Left renal cortex interstitium (tissue), 4 donors: ENCODE results near the gene SH2B2. TPM values are rescaled to one million over a fixed set of nuclear protein-coding genes. Genes with fewer than 3 reads are reported as not detected.
"Not testable (repeated sequence)": the region's sequence is repeated elsewhere in the genome, so short reads cannot be mapped to it uniquely, and the experiment has no call there.

ENCODE experiments used
- DNase-seq, 4 donors: peaks; one replicate each; pipeline ENCODE4 v3.0.0-alpha.2; 2013; ENCODE audit warnings: low read depth in 4 of 4, low spot score in 2 of 4, missing footprints in 1 of 4
- polyA plus RNA-seq, 4 donors: library from polyadenylated mRNA; unstranded; fragments of 120-200 nt; gene quantifications; one replicate each; pipeline ENCODE4 v1.2.1, GENCODE V29; 2013; ENCODE audit not compliant: insufficient read length in 4 of 4

Gene SH2B2
- polyA plus RNA-seq, 4 donors = 3.4 to 6.0 (median 4.9) TPM

- DNase-seq = no peak
Observed at GRCh38 chr7:102284891-102285539, 1.7 kb upstream of the SH2B2 start.

DNA sequence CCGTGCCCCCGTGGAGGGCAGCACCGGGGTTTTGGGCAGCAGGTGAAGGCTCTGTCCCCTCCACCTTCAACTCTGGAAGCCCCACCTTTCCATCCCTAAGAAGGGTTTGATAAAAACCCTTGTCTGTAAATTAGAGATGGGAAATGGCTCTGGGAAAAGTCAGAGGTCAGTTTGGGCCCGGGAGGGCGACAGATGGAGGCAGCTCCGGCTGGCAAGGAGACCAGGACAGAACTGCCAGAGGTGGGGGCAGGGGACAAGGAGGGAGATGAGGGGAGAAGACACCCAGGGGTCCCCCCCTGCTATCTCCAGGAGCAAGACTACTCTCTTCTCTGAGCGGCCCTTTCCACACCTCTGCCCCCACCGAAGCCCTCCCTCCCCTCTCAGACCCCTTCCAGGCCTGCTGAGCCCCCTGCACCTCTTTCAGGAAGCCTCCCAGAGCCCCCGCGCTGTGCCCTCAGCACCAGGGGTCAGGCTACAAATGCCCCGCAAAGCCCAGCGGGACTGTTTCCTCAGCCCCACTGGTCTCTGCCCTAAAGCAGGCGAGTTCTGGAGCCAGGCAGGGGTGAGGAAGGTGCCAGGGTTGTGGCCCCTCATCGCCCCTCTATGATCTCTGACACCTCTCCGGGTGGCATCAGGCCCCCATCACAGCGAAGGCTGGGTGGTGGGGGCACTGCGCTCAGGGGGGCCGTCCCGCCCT lies 980 bp upstream of the SH2B2 start:
- DNase-seq = no peak

DNA sequence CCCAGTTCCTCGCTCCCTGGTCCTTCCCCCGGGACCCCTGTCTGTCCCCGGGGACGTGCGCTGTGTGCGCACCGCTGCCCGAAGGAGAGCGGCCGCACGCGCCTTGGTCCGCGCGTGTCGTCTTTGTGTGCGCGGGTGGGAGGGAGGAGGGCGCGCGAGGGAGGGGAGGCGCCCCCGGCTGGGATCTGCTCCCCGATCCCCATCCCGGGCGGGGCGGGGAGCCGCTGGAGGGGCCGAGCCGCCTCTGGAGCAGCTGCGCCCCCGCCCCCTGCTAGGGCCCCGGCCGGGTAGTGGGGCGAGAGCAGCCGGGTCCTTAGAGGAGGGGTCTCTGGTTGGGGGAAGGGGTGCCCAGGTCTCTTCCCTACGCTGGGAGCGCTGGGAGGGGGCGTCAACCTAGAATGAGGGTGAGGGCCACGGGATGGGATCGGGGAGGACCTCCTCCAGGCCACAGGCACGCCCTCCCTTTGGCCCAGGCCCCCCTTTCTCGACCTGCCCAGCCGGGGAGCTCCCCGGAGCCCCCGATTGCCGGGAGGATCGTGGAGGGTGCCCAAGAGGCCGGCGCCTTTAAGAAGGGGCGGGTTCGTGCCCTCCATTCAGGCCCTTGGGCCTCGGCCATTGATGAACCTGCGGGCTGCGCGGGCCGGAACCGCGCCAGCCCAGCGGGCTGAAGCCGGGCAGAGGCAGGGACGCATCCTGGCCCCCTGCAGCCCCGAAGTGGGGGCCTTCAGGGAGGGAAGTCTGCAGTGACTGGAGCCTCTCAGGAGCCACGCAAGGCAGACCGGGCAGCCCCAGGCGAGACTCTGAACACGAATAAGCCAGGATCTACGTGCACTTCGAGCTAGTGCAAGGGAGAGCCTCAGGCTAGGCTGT lies 678 bp downstream of the SH2B2 start:
- DNase-seq = no peak

GRCh38 chr7:102287981-102288278 lies 1.3 kb downstream of the SH2B2 start:
- DNase-seq = no peak

DNA sequence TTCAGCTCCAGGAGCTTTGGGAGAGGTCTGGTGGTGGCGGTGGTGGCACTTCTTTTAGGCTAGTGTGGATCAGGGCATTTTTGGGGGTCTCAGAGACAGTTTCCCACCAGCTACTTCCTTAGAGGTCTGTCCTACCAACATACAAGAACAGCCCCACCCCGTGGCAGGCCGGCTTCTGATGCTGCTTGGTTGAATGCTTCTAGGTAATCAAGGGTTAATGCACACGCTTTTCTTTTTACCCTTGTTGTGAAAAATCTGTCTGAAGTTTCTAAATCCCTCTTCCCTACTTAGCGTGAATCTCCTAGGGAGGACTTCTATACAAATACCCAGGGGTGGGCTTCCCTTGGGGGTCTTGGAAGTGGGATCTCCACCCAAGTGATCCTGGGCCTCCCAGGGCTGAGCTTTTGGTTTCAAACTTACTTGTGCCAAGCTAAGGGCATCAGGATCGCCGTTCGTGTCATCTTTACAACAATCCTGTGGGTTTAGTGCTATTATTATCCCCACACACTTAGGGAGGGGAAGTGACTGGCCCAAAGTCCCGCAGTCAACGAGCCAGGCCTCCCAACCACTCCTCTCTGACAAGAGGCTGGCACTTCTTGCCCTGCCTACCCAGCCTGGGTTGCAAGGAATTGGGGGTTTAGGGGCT lies 1.7 kb downstream of the SH2B2 start:
- no peak for DNase-seq

DNA sequence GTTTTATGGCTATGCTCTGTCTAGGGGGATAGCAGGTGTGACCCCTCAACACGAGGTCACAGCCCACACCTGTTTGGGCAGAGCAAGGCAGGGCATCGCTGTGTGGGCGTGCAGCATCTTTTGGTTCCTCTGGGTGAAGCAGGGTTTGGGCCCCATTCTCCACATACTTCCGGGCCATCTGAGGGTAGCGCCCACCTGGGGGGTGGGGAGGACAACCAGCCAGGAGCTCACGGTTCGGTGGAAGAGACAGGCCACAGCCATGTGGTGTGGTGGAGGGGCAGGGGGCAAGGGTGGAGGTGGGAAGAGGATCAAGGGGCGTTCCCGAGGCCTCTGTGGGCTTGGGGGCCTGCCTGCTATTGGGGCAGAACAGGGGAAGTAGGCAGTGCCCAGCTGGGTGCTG lies 2.4 kb downstream of the SH2B2 start:
- DNase-seq = no peak

- no peak for DNase-seq
Observed at GRCh38 chr7:102291056-102291915, 4.6 kb downstream of the SH2B2 start.

DNA sequence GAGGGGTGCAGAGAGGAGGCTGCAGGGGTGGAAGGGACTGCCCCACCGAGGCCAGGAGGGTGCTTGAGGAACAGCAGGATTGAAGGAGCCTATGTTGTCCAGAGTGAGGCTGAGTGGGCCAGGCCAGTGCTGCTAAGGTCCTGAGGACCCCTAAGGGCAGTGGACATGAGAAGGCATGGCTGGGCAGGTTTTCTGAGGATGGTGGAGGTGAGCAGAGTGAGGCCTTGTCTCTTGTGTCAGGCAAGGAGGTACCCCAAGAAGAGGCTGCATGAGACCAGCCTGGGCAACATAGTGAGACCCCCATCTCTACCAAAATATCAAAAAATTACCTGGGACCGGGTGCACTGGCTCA lies 5.2 kb downstream of the SH2B2 start:
- no peak for DNase-seq

DNA sequence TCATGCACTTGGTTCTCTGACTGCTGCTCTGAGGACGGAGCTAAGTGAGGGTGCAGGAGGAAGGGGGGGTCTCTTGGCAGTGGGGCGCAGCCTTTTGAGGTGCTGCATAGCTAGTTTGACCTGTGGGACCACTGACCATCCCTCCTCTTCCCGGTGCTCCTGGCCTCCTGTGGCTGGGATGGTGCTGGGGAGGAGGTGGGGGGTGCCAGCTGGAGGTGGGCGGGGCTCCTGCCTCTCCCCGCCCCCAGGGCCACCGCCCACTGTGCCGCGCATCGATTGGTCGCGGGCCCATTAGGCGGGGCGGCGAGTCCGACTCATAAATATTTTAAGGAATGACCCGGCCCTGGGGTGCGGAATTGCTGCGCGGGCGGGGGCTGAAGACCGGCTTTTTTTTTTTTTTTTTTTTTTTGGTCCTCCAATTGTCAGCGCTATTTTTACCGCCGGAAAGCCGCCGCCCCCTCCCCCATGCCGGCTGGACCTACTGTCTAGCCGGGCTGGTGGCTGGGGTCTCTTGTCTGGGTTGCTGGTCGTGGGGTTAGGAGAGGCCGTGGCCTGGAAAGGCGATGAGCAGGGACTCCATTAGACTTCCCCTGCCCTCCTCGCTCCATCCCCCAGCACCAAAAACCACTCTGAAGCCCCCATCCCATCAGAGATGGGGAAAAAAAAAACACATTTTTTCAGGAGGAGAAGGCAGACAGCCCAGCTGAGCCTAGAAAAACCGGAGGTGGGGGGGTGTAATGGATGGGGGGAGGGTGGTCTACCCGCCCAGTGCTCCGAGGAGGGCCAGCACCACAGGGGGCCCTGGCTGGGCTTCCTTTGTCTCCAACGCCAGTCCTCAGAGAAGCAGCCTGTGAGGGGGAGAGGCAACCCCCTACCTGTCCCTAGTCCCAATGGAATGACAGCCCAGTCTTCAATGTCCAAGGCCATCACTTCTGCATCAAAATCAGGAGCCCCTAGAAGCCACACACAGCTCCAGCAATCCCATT lies 6.4 kb downstream of the SH2B2 start:
- no peak for DNase-seq

DNA sequence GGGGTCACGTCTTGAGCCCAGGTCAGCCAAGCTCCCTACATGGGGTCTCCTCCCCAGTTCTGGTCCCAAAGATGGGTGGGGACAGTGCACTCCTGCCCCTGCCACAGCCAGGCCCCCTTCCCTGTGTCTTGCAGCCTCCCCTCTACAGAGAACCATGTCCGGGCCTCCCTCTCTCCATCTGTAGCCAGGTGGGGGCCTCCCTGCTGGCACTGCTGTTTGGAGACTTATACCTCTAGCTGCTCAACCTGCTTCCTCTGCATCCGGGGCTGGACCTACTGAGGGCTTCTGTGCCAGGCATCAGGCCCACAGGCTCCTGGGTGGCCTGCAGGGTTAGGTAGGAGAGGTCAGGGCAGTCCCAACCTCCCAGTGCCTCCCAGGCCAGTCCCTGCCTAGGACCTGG lies 7.9 kb downstream of the SH2B2 start:
- no peak for DNase-seq

DNA sequence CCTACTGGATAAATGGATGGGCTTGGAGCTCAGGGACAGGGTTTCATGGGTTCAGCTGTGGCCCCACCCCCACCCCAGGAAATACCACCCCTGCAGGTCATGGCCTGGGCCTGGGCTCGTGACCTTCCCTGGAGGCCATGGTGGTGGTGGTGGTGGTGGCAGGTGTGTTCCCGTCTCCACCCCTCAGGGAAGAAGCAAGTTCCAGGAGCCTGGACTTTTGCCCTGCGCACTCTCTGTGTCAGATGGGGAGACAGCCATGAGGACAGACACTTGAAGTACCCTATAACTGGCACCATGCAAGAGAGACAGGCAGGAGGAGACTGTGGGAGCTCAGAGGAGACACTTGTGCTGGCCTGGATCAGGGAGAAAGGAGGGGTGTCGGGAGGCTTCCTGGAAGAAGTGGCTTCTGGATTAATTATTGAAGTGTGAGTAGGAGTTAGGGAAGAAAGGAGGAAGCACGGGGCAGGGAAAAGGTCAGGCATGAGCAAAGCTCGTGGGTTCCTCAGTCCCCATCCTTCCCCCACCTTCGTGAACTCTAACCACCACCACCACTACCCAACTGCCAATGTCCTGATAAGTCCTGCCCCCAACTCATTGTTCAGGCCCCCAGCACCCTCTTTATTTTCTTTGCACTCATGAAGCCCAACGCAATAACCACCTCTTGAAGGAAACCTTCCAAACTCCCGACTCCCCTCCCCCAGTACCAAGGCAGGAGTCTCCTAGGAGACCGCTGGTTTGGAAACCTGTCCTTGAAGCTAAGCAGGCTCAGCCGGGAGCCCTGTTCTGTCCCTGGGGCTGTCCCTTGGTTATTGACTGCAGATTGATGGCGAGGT lies 8.9 kb downstream of the SH2B2 start:
- DNase-seq = no peak

DNA sequence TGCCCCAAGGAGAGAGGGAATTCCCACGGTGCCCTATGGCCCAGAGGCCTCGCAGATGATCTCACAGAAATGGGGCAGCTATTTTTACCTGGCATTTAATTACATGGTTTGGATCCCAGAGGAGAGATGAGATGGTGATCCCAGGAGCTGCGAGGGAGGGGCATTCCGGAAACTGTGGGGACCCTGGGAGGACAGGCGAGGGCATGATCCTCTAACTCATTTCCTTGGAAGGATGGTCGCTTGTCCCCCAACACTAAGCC lies 9.4 kb downstream of the SH2B2 start:
- no peak for DNase-seq

- DNase-seq = no peak
Observed at GRCh38 chr7:102296514-102296913, 9.8 kb downstream of the SH2B2 start.

- DNase-seq = no peak
Observed at GRCh38 chr7:102297487-102298218, 11.0 kb downstream of the SH2B2 start.

DNA sequence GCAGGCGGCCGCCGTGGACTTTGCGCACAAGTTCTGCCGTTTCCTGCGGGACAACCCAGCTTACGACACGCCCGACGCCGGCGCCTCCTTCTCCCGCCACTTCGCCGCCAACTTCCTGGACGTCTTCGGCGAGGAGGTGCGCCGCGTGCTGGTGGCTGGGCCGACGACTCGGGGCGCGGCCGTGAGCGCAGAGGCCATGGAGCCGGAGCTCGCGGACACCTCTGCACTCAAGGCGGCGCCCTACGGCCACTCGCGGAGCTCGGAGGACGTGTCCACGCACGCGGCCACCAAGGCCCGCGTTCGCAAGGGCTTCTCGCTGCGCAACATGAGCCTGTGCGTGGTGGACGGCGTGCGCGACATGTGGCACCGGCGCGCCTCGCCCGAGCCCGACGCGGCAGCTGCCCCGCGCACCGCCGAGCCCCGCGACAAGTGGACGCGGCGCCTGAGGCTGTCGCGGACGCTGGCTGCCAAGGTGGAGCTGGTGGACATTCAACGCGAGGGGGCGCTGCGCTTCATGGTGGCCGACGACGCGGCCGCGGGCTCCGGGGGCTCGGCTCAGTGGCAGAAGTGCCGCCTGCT lies 14.1 kb downstream of the SH2B2 start:
- DNase-seq = no peak

- DNase-seq = not testable (repeated sequence)
Observed at GRCh38 chr7:102301367-102301766, 14.7 kb downstream of the SH2B2 start.

DNA sequence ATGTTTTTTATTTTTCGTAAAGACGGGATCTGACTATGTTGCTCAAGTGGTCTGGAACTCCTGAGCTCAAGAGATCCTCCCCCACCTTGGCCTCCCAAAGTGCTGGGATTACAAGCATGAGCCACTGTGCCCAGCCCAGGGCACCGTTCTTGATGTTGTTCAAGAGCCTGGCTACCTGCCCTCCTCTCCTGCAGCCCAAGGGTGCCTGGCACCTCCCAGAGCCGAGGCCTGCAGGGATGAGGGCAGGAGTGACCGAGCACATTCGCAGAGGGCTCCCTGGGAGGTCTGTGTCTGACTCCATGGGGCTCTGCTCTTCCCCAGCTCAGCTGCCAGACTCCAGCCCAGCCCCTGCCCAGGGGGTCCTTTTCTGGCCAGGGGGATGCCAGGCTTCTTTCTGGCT lies 15.4 kb downstream of the SH2B2 start:
- DNase-seq = no peak
